ENCODE data around the gene VWA7.

DNA sequence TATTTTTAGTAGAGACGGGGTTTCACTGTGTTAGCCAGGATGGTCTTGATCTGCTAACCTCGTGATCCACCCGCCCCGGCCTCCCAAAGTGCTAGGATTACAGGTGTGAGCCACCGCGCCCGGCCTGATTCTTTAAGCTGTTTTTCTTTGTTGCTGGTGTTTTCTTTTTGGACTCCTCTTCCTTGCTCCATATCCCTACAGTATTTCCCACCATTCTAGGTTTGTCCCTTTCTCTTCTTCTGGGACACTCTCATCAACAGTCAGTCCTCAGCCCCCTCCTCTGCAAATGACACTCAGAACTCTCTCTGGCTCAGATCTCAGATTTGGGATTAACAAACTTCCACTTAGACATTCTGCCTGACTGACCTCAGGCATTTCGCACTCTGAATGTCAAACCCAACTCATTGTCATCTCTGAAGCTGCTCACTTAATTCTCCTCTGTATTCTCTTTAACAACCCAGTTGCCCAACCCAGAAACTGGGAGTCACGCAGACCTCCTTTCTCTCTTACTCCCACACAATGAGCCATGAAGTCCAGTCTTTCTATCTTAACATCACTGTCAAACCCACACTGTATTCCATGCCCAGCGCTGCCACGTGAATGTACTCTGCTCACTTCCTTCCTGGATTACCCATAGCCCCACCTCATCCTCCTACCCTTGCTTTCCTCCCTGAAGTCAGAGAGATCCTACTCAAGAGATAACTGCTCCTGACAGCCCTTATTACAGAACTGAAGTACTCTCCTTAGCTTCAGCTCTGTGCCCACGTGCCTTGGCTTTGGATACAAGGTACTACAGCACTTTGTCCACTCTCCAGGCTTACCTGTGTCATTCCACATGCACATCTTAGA is 51.4 kb downstream of the VWA7 start:
- no peak for TF ChIP-seq POLR2AphosphoS5 (IDR thresholded peaks at IDR 0.05; ENCODE audit: low read depth, low read length)
- TF ChIP-seq TAF1 (IDR thresholded peaks at IDR 0.05; ENCODE audit: borderline replicate concordance, insufficient read depth, low read length) = no peak
- TF ChIP-seq, protein P1, sequence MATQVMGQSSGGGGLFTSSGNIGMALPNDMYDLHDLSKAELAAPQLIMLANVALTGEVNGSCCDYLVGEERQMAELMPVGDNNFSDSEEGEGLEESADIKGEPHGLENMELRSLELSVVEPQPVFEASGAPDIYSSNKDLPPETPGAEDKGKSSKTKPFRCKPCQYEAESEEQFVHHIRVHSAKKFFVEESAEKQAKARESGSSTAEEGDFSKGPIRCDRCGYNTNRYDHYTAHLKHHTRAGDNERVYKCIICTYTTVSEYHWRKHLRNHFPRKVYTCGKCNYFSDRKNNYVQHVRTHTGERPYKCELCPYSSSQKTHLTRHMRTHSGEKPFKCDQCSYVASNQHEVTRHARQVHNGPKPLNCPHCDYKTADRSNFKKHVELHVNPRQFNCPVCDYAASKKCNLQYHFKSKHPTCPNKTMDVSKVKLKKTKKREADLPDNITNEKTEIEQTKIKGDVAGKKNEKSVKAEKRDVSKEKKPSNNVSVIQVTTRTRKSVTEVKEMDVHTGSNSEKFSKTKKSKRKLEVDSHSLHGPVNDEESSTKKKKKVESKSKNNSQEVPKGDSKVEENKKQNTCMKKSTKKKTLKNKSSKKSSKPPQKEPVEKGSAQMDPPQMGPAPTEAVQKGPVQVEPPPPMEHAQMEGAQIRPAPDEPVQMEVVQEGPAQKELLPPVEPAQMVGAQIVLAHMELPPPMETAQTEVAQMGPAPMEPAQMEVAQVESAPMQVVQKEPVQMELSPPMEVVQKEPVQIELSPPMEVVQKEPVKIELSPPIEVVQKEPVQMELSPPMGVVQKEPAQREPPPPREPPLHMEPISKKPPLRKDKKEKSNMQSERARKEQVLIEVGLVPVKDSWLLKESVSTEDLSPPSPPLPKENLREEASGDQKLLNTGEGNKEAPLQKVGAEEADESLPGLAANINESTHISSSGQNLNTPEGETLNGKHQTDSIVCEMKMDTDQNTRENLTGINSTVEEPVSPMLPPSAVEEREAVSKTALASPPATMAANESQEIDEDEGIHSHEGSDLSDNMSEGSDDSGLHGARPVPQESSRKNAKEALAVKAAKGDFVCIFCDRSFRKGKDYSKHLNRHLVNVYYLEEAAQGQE (IDR thresholded peaks at IDR 0.05; ENCODE audit: insufficient read depth in 1 of 2, low read depth in 2 of 2, low read length in 2 of 2) = no peak

Measured in PFSK-1 (cell line).